Myocyte (in vitro differentiated cells): ENCODE data around the gene ZFPL1. TPM values are rescaled to one million over a fixed set of nuclear protein-coding genes. Genes with fewer than 3 reads are reported as not detected.

ENCODE experiments used
- DNase-seq: peaks from one replicate; pipeline ENCODE4 v3.0.0-alpha.2; 2012; ENCODE audit warnings: low read depth
- total RNA-seq: library from RNA; depleted of rRNA; stranded (reverse); fragments of >200 nt; gene quantifications from 2 replicates; pipeline ENCODE4 v1.2.3, GENCODE V29; 2014

The ZFPL1 gene
- total RNA-seq, 1 donor from 2014 or later: 48.1 TPM

DNA sequence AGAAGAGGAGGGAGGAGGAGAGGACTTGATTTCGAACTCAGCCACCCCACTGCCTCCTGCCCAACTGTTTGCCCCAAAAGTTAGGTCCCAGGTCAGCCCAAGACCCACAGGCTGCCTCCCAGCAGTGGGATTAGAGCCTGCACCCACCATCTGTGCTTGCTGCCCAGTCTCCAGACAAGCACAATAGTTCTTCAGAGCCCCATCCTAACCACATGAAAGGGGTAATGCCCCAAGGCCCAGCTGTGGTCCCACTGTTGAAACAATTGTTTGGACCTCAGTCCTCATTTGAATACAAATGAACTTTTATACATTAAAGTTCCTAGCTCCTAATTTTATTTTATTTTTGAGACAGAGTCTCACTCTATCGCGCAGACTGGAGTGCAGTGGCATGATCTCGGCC lies 6.6 kb downstream of the ZFPL1 start:
- DNase-seq: no peak

DNA sequence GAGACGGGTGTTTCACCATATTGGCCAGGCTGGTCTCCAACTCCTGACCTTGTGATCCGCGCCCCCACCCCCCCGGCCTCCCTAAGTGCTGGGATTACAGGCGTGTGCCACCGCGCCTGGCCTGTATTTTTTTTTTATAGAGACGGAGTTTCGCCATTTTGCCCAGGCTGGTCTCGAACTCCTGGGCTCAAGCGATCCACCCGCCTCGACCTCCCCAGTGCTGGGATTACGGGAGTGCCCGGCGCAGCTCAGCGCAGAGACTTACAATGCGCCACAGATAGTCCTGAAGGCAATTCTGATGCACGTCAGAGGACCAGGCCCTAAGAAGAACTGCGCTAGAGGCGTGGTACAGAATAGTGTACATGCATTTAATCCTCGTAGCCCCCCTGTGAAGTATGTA lies 11.4 kb downstream of the ZFPL1 start:
- no peak for DNase-seq

DNA sequence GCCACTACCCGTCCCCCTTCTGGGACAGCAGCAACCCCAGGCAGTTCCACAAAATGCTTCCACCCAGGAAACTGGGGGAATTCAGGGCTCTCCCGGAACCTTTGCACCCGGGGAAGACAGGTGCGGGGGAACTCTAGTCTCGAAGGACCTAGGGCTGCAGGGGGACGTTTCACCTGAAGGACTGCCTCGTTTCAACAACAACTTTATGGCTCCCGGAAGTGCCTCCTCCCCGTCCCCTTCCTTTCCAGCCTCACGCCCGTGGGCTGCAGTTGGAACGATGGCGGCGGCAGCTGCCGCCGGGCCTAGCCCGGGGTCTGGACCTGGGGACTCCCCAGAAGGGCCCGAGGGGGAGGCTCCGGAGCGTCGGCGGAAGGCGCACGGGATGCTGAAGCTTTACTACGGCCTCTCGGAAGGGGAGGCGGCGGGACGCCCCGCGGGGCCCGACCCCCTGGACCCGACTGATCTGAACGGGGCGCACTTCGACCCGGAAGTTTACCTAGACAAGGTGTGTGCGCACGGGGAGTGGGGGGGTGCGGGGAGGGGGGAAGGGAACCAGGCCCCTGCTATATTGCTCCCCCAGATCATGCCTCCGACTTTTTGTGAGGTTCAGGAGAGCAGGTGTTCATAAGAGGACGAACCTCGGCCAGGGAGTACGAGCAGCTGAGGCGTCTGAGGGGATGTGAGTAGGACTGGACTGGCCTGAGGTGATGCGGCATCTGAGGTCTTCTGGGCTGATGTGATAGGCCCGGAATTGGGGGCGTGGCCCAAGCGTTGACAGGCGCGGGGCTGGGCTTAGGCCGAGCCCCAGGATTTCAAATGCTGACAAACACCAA lies 12.2 kb downstream of the ZFPL1 start, which contains the start of gene VPS51:
Gene VPS51, plus strand, starts transcription at position 241 of the 833 bp plus-strand sequence. Its CDS starts 37 bp downstream, at position 278.
- peak; percentile 90 for DNase-seq

DNA sequence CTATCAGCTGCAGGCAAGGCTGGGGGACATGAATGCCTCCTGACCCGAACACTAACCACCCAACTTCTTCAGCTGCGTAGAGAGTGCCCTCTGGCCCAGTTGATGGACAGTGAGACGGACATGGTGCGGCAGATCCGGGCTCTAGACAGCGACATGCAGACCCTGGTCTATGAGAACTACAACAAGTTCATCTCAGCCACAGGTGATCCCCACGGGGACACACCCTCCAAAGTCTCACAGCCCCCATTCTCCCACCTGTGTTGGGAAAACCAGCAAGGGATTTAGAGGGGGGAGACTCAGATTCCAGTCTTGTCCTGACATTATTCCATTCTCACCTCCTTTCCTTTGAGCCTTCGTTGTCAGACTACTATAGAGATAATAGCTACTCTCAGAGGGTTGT lies 12.9 kb downstream of the ZFPL1 start:
- no peak for DNase-seq

DNA sequence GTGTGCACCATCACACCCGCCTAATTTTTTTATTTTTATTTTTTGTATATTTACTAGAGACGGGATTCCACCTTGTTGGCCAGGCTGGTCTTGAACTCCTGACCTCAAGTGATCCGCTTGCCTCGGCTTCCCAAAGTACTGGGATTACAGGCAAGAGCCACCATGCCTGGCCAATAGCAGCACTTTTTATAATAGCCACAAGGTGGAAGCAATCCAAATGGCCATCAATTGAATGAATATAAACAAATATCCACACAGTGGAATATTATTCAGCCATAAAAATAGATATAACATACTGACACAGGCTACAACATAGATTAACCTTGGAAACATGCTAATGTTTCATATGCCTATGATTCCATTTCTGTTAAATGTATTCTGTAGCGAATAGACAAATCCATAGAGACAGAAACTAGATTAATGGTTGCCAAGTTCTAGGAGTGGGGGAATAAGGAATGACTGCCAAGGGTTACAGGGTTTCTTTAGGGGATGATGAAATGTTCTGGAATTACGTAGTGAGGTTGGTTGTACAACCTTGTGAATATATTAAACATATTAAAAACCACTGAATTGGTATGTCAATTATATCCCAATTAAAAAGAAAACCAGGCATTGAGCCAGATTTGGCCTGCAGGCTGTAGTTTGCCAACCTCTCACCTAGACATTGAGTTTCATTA lies 16.8 kb downstream of the ZFPL1 start:
- no peak for DNase-seq

DNA sequence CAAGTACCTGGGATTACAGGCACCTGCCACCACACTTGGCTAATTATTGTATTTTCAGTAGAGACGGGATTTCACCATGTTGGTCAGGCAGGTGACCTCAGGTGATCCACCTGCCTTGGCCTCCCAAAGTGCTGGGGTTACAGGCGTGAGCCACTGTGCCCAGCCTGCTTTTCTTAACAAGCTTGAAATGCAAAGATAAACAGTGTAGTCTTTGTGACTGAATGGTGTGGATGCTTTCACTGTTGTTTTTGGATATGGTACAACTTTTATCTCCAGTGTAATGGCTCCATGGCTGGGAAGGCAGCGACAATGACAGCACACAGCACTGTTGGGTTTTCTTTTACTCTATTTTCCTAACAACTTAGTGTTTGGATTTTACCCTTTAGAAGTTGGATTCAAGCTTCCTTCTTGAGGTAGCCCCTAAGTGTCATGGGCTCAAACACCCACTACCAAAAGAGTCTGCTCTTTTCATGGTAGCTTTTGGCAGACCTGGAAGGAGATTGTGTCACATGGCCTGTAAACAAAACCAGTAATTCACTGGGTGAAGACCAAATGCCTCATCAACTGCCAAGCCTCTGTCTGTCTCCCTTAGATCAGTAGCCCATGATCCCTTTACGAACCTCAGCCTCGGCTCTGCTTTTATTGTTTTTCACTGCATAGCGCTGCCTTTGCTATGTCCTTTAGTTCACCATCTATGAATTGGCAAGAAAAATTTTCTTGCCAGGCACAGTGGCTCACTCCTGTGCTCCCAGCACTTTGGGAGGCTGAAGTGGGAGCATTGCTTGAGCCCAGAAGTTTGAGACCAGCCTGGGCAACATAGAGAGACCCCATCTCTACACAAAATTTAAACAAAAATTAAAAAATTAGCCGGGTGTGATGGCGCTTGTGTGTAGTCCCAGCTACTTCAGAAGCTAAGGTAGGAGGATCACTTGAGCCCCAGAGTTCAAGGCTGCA lies 18.4 kb downstream of the ZFPL1 start:
- DNase-seq: no peak

DNA sequence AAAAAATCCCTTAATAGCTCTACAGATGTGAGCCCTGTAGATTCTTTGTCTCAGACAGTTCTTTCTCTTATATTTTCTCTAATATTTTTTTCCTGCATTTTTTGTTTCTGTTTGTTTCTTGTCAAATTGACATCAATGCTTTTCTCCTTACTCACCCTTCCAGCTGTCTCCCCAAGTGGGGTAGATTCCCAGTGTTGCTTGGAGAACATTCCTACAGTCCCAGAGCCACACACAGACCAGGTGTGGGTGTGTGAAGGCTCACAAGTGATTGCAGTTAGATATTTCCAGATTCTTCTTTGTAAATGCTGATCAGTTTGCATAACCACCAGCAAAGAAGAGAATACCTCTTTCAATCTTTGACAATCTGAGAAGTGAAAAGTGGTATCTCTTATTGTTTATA lies 19.5 kb downstream of the ZFPL1 start:
- peak; percentile 59 for DNase-seq

DNA sequence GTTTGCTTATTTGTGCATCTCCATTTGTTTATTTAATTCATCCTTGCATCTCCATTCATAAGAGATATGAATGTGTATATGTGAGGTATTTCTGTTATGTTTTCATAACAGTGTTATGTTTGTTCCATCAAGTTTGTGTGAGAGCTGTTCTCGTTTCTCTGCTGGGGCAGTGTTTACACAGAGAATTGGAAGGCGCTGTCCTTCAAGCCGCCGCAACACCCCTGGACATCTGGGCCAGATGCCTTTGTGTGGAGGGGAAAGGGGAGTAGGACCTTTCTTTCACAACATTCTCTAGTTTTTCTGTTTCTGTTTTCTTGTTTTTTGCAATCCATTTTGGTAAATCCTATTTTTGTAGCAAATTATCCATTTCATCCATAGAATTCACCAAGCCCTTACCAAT lies 20.6 kb downstream of the ZFPL1 start:
- DNase-seq: no peak

DNA sequence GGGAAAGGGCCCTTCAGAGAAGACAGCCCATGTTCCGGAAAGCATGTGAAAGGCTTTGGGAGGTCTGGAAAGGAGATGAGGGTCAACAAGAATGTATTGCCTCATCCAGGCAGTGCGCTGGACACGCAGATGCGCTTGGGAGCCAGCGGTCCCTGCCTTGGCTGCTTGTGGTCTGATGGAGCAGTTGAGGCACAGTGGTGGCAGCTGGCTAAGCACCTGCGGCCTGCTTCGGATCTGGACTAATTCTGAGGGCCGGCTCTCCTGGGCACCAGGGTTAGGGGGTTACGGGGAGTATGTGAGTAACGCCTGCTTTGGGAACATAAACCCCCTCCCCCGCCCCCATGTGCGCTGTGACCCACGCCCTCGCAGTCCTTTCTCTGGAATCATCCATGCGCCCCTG lies 23.1 kb downstream of the ZFPL1 start:
- DNase-seq: no peak

DNA sequence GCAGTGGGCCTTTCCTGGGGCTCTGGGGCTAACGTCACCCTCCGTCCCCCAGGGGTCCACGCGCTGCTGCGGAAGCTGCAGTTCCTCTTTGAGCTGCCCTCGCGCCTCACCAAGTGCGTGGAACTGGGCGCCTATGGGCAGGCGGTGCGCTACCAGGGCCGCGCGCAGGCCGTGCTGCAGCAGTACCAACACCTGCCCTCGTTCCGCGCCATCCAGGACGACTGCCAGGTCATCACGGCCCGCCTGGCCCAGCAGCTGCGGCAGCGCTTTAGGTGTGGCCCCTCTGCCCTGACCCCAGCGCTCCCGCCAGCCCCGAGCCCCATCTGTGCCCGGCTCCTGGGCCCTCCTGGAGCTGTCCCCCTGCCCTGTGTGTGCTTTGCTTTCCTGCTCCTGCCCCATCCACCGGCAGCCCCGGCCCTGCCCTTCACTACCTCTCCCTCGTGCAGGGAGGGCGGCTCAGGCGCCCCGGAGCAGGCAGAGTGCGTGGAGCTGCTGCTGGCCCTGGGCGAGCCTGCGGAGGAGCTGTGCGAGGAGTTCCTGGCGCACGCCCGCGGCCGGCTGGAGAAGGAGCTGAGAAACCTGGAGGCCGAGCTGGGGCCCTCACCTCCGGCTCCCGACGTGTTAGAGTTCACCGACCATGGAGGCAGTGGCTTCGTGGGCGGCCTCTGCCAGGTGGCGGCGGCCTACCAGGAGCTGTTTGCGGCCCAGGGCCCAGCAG lies 23.9 kb downstream of the ZFPL1 start:
- DNase-seq: no peak

DNA sequence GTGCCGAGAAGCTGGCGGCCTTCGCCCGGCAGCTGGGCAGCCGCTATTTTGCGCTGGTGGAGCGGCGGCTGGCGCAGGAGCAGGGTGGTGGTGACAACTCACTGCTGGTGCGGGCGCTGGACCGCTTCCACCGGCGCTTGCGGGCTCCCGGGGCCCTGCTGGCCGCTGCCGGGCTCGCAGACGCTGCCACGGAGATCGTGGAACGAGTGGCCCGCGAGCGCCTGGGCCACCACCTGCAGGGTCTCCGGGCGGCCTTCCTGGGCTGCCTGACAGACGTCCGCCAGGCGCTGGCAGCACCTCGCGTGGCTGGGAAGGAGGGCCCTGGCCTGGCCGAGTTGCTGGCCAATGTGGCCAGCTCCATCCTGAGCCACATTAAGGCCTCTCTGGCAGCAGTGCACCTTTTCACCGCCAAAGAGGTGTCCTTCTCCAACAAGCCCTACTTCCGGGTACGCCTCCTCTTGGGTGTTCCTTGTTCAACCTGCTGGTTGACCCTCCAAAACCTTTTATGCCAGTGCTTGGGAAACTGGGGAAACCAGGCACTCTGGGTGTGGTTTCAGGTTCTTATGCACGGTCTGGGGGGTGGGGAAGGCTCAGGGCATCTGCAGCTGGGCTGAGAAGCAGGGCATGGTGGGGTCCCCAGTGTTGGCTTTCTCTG lies 24.6 kb downstream of the ZFPL1 start:
- DNase-seq: no peak

DNA sequence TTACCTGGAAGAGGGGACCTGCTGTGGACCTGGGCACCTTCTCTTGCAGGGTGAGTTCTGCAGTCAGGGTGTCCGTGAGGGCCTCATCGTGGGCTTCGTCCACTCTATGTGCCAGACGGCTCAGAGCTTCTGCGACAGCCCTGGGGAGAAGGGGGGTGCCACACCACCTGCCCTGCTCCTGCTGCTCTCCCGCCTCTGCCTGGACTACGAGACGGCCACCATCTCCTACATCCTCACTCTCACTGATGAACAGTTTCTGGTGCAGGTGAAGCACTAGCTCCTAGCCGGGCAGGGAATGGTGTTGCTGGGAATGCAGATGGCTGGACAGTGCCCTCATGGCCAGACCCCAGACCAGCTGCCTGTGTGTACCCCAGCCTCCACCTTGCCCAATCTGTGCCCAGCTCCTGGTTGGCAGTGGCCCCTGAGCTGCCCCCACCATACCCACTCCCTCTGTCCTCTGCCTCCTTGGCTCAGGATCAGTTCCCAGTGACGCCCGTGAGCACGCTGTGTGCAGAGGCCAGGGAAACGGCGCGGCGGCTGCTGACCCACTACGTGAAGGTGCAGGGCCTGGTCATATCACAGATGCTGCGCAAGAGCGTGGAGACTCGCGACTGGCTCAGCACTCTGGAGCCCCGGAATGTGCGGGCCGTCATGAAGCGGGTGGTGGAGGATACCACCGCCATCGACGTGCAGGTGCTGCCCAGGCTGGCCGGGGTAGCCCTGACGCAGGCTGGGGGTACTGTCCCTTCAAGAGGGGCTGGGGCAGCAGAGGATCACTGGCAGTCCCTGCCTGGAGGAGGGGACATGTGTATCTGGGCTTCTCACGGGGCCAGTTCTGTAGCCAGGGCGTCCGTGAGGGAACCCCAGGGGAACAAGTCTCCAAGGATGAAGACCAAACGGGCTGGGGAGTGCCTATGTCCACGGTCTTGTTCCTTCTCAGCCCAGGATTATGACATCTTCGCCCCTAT lies 25.5 kb downstream of the ZFPL1 start:
- no peak for DNase-seq

DNA sequence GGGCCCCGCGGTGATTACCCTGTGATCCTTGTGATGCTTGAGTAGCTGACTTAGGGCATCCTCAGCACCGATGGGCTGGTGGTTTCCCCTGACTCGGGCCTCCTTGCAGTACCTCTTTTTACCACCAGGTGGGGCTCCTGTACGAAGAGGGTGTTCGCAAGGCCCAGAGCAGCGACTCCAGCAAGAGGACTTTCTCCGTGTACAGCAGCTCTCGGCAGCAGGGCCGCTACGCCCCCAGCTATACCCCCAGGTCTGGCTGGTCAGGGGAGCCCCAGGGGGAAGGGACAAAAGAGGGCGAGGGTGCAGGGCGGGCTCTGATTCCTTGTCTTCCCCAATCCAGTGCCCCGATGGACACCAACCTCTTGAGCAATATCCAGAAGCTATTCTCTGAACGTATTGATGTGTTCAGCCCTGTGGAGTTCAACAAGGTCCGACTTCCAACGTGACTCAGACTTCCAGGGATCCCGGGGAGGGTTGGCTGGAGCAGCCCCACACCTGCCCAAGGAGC lies 26.4 kb downstream of the ZFPL1 start:
- DNase-seq: peak; percentile 87

DNA sequence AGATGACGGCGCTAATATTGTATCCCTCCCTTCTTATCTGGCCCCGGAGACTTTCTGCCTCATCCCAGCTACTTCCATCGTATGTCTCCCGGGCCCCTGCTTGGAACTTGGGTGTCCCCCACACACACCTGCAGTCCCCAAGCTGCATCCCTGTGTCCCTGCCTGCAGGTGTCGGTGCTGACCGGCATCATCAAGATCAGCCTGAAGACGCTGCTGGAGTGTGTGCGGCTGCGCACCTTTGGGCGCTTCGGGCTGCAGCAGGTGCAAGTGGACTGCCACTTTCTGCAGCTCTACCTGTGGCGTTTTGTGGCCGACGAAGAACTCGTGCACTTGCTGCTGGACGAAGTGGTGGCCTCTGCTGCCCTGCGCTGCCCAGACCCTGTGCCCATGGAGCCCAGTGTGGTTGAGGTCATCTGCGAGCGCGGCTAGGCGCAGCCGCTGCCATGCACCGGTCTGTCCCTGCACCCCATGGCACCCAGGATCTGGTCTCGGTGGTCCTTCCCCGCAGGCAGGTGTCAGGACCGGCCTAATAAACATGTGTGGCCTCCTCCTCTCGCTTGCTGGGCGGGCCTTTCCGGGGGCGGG lies 27.2 kb downstream of the ZFPL1 start:
- no peak for DNase-seq

DNA sequence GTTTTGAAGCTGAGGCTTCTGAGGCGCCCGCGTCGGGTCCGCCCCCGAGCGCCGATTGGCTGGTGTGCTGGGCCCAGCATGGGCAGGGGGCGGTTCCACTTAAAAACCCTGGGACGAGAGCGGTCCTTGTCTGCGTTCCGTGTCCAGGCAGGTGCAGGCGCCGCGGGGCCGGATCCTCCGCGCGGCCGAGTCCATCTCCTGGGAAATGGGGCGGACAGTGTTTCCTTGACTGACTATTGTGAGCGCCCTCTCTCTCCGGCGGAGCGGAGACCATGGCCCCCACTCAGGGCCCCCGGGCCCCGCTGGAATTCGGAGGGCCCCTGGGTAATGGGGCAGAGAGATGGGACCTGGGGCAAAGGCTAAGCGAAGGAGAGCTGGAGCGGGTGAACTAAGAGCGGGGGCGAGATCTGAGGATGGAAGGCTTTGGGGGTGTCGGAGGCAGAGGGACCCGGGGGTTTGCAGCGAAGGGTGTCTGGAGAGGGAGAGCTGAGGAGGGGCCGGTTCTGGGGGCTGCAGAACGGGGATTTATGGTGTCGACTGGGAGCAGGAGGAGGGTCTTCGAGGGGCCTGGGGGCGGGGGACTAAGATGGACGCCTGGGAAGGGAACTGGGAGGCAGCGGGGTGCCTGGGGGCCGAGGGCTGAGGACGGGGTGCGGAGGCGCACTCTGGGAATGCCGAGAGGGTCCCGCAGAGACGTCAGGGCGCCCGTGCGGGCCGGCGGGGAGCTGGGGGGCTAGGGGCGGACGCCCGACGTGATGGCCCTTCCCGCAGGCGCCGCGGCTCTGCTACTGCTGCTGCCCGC lies 27.9 kb downstream of the ZFPL1 start, which contains the start of gene TM7SF2:
Gene TM7SF2, plus strand, starts transcription at position 129 of the 802 bp plus-strand sequence. Its CDS starts 144 bp downstream, at position 273.
- peak; percentile 93 for DNase-seq

DNA sequence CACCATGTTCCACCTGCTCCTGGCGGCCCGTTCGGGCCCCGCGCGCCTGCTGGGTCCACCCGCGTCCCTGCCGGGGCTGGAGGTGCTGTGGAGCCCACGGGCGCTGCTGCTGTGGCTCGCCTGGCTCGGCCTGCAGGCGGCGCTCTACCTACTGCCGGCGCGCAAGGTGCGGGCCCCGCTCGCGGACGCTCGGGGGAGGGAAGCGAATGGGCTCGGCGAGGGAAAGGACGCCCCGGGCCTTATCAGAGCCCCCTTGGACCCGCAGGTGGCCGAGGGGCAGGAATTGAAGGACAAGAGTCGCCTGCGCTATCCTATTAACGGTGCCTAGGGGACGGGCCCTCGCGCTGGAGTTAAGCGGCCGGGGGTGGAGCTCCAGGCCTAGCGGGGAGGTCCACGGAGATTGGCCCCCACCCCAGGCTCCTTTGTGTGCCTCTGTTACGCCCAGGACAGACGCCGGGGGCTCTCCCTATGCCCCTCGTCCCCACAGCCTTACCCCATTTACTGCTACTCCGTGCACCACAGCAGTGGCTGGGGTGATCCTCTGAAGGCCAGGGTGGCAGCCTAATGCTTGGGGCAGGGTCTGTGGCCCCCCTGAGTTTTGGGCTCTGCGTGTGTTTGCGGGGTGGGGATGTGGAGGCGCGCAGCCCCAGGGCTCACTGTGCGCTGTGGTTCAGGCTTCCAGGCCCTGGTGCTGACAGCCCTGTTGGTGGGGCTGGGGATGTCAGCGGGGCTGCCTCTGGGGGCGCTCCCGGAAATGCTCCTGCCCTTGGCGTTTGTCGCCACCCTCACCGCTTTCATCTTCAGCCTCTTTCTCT lies 28.7 kb downstream of the ZFPL1 start:
- peak; percentile 31 for DNase-seq

DNA sequence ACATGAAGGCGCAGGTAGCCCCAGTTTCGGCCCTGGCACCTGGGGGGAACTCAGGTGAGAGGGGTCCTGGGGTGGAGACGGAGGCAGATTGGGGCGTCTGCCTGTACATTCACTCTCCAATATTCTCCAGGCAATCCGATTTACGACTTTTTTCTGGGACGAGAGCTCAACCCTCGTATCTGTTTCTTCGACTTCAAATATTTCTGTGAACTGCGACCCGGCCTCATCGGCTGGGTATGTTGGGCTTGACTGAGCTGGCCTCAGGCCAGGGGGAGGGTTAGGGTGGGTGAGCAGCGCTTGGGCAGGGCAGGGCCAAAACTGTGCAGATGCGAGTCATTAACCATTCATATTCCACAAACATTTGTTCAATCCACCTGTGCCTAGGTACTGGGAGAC lies 29.3 kb downstream of the ZFPL1 start:
- no peak for DNase-seq
